Central memory CD4-positive, alpha-beta T cell (primary cell): ENCODE data around the gene SV2A.
"Not testable (repeated sequence)": the region's sequence is repeated elsewhere in the genome, so short reads cannot be mapped to it uniquely, and the experiment has no call there.

Source experiments
- DNase-seq: peaks from one replicate; pipeline ENCODE4 v3.0.0; 2022
- total RNA-seq, 3 experiments: gene quantifications; one replicate each; lab custom pipeline; 2026; lab: John Stamatoyannopoulos, UW

The SV2A gene
- total RNA-seq, result 5.6 to 8.2 (median 6.9) reads per million in 3 experiments

DNA sequence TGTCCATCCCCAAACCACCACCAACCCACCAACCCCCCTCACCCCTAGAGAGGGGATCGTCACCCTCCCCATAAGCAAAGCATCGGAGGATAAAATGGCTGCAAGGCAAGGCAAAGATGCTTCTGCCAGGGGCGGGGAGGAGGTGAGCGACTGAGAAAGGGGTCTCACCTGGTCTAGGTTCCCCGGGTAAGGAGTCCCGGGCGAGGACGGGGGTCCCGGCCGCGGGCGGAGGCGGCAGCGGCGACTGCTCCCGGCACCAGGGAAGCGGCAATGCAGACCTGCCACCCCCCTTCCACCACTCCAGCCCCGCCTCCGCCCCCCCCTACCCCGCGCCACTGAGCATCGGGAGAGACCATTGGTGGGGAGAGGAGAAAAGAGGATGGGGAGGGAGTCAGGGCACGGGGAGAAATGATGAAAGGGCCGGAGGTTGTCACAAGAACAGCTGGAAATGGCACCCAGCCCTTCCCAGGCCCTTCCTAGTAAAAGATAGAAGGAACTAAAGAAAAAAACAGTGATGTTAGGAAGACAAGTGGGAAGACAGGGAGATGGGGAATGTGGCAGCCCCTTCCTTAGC is at the start of gene SV2A:
TSS of gene SV2A (minus strand) at position 274 of the 574 bp plus-strand sequence. CDS start 4,004 bp downstream, outside the sequence.
- DNase-seq, result peak; percentile 19

DNA sequence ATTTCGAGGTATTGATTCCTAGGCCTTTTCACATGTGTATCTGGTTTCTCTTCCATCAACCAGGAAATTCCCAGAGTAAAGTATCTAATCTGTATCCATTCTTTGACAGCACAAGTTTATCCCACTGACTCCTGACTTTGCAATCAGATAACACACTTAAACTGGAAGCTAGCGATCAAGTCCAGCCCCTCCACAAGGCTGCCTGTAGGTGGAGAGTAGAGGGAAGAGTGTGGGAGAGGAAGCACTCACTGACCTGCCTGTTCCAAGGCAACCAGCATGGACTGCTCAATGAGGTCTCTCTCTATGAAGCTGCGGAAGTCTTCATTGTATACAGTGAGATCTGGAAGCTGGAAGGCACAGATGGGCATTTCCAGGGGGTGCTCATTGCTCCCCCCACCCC is 49.4 kb upstream of the SV2A start:
- DNase-seq, result no peak

DNA sequence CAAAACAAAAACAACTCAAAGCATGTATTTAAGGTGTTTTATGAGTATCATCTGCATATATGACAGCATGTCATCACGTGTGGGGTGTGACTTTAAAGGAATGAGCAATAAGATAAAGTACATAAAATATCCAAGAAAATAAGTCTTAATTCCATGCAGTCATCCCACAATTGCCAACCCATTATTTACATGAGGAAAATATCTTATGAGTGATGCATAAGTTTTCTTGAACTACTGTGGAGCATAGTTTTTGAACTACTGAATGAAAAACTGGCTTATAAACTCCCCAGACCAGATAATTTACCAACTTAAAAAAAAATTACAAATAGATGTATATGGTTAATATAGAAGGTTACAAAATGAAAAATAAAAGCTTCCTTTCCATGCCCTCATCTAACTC is 48.8 kb upstream of the SV2A start:
- DNase-seq, result no peak

GRCh38 chr1:149965440-149965839 is 47.8 kb upstream of the SV2A start:
- DNase-seq, result peak; percentile 14

DNA sequence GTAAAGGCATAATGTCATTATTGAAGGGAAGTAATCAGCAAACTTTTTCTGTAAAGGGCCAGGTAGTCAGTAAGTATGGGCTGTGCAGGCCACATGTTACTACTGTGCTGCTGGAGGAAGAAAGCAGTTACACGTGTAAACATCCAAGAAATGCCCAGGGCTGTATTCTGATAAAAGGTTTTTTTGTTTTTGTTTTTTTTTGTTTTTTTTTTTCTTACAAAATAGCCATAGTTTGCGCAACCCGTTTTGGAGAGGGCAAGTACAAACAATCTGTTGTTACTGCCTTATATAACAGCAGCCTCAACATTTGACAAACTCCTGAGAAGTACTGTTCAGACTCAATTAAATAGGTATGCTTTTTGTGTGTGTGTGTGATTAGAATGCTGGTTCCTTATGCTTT is 45.7 kb upstream of the SV2A start:
- no peak for DNase-seq

DNA sequence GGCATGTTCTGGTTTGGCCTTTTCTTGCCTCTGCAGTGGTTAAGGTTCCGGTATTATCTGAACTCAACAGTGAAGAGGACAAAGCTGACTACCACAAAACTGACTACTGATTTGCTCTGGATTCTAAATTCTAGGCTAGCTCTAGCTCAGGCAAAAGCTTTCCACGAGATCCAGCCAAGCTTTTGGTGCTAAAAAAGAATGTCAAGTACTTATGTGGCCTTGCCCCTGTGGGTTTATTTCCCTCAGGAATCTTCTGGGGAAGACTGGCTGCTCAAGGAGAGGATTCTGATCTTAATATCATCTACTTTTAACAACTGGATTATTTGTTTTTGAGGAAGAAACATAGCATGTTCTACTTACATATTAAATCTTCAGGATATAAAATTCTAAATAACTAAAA is 45.1 kb upstream of the SV2A start:
- no peak for DNase-seq

DNA sequence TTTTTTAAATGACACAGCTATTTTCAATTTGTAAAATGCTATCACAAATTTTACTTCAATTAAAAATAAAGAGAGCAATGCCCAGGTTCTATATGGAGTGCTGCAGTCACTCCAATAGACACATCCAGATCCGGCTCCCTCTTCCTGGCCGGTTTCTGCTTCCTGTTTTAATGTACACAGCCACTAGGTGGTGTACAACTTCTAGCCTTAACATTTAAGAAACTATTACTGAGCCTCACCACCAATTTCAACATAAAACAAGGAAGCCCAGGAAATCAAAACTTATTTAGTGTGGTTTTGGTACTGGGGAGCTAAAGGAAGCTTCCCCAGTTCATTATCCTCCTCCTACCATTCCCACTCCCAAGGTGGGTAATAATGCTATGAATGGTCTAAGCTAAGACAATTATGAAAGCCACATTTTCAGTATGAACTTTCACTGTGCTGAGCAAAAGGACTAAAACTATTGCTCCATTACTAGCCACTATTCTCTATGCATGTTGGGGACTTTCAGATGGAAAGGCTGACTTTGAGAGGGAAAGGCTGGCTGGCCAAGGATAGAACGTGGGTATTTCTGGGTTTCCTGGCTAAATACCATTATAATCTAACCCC is 44.5 kb upstream of the SV2A start:
- DNase-seq, result peak; percentile 55

- not testable (repeated sequence) for DNase-seq
Observed at GRCh38 chr1:149957548-149957947, 39.9 kb upstream of the SV2A start.

GRCh38 chr1:149949911-149950310 is 32.3 kb upstream of the SV2A start:
- DNase-seq, result no peak

GRCh38 chr1:149945206-149945605 is 27.6 kb upstream of the SV2A start:
- DNase-seq, result no peak

DNA sequence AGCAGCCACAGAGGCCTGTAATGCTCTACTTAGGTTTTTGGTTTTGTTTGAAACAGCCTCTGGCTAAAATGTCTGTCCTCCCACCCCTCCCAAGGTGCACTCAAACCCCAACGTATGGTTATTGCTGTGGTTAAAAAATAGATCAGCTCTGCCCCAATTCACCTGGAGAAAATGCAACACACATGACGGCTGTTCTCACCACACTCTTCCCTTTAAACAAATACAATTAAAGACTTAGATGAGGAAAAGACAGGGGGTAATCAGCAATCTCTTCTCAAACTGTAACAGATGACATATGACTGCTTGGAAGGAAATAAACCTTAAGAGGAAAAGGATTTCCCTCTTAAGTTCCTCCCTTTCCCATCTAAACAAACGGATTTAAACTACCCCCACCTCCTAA is 25.2 kb upstream of the SV2A start:
- no peak for DNase-seq

GRCh38 chr1:149942207-149942606 is 24.6 kb upstream of the SV2A start:
- no peak for DNase-seq

GRCh38 chr1:149940427-149940826 is 22.8 kb upstream of the SV2A start:
- DNase-seq, result no peak

DNA sequence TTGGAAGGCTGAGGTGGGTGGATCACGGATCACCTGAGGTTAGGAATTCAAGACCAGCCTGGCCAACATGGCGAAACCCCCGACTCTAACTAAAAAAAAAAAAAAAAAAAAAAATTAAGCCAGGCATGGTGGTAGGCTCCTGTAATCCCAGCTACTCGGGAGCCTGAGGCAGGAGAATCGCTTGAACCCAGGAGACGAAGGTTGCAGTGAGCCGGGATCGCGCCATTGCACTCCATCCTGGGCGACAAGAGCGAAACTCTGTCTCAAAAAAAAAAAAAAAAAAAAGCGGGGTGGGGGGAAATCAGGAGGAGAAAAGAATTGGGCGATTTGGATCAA is 21.0 kb upstream of the SV2A start:
- not testable (repeated sequence) for DNase-seq

- no peak for DNase-seq
Observed at GRCh38 chr1:149937759-149938158, 20.1 kb upstream of the SV2A start.

- no peak for DNase-seq
Observed at GRCh38 chr1:149936992-149937705, 19.5 kb upstream of the SV2A start.

DNA sequence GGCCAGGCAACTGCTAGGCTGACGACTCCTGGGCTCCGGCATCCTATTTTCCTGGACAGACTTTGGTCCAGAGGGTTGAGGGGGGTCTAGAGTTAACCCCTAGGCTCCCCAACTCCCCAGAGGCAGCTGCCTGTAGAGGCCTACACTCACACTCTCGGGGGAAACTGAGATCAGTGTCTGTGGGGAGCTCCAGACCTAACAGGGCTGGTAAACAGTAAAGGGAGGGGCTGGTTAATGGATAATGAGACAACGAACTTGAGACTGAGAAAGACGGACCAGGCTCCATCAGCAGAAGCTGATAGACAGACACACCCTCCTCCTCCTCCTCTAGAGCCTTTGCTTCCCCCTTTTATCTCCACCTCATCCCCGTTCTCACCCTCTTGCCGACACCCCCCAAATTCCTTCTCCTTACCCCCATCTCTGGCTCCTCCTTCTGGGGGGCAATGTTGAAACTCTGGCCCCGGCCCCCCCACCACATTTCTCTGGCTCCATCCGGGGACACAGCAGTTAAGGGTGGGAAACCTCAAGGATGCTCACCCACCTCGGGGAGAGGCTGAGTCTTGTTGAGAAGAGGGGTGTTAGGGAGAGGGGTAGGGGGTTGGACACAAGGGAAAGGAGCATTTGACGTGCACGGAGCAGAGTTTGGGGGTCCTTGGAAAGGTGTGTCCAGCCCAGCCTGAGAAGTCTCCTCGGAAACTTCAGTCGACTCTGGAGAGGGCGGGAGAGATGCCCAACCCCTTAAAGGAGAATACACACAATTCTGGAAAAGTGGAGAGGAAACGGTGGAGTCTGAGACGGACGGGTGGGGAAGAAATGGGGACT is 18.7 kb upstream of the SV2A start, which contains the start of gene MTMR11:
TSS of gene MTMR11 (minus strand) at position 710 of the 822 bp plus-strand sequence. CDS start at position 478, 232 bp downstream.
- no peak for DNase-seq

DNA sequence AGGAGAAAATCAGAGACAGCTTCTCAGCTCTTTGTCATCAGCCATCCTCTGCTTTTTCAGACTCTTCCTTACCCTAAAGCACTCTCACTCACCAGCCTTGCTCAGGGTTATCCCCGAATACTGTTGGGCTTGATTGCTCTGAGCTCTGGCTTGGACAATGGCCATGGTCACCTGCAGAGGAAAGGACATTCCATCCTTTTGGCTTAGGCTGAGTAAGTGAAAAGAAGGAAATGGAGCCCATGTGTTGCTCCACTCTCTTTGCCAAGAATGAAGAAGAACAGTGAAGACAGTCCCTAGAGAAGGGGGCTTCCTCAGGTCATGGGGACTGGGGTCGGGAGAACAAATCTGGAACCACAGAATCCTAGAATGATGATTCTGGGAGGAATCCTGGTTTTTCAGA is 16.7 kb upstream of the SV2A start:
- DNase-seq, result no peak

GRCh38 chr1:149933208-149933607 is 15.6 kb upstream of the SV2A start:
- DNase-seq, result no peak

GRCh38 chr1:149932474-149932873 is 14.8 kb upstream of the SV2A start:
- no peak for DNase-seq

DNA sequence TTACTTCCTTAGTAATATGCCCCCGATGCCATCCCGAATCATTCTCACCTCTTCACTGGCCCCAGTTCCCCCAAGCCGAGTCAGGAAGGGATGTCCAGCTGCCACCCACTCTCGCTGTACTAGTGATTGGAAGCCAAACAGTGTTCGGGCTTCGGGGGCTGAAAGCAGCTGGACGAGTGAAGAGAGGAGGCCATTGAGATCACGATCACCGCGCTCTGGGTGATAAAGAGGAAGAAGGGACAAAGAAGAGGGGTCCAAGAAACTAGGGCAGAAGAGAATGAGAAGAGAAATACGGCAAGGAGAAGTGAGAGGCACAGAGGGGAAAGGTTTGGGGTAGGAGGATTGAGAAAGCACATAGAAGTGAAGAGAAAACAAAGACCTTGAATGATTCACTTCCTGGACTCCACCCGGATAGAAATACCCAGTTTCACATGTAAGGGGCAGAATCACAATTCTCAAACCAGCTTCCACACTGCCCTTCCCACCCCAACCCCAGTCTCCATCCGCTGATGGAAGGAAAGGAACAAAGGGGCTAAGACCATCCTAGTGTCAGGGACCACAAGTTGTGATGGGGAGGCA is 13.7 kb upstream of the SV2A start:
- DNase-seq, result no peak

- DNase-seq, result no peak
Observed at GRCh38 chr1:149929856-149930255, 12.2 kb upstream of the SV2A start.

DNA sequence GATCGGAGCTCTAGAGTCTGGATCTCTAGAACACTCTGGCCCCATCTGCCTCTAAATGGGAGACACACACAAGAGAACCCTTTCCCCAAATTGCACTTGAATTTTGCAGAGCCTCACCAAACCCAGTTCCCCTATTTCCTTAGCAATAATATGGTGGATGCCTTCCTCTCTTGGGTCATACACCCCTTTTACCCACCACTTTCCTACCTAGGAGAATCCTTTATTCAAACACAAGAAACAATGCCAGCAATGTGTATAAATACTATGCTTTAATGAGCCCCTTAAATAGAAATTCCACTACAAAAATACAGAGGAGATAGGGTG is 10.7 kb upstream of the SV2A start:
- DNase-seq, result no peak
